Pancreas (tissue), 10 donors: ENCODE results near the gene LHPP. TPM values are rescaled to one million over a fixed set of nuclear protein-coding genes. Genes with fewer than 3 reads are reported as not detected.

Experiments
- ATAC-seq, 4 donors: fragments of 200-7000 bp; cut with Tn5 transposase; one replicate each; pipeline versions ENCODE4 v1.8.0 to v1.9.1; 2020; ENCODE audit warnings: mild to moderate bottlenecking in 4 of 4, moderate library complexity in 4 of 4
- DNase-seq, 6 donors: peaks; one replicate each; pipeline ENCODE4 v3.0.0-alpha.2; 2020
- FAIRE-seq: peaks from 2 replicates; lab custom pipeline; 2012; peaks lifted over from hg19 to GRCh38; lab: Jason Lieb, UNC
- H3K27ac ChIP-seq, 4 donors: fragments of 200-600 bp; sonication (generic); 1 replicate in 3 of 4; 2 replicates in 1 of 4; pipeline versions ENCODE4 v1.5.0 to v1.8.0; 2020
- H3K27me3 ChIP-seq, 4 donors: fragments of 200-600 bp; one replicate each; pipeline ENCODE4 v1.8.0; 2021
- H3K36me3 ChIP-seq, 3 donors: fragments of 200-600 bp; sonication (generic) in 1 of 3; one replicate each; pipeline versions ENCODE4 v1.5.0 to v1.8.0; 2020 to 2021
- H3K4me1 ChIP-seq, 3 donors: fragments of 200-600 bp; one replicate each; pipeline ENCODE4 v1.8.0; 2021
- H3K4me3 ChIP-seq, 4 donors: fragments of 200-600 bp; sonication (generic) in 2 of 4; one replicate each; pipeline versions ENCODE4 v1.5.0 to v1.8.0; 2020 to 2021
- H3K9me3 ChIP-seq, 4 donors: fragments of 200-600 bp; one replicate each; pipeline ENCODE4 v1.8.0; 2021
- CTCF ChIP-seq, 4 donors: fragments of 200-600 bp; sonication (generic) in 3 of 4; IDR thresholded peaks; one replicate each; pipeline versions ENCODE4 v1.5.0 to v1.8.0; 2021; ENCODE audit warnings: antibody characterized with exemption in 4 of 4
- WGBS, 2 donors: extraction: QIAGEN DNeasy Blood & Tissue Kit; methylation state at CpG; one replicate each; pipeline ENCODE4 v1.1.7; 2013; 5-methylcytosine and 5-hydroxymethylcytosine counted together
- intact Hi-C, 3 donors: fragments of 100-400 bp; cut with DNase I; formaldehyde crosslinking; loops; one replicate each; pipeline versions ENCODE4 v1.11.1 to v1.14.2; 2022
- polyA plus RNA-seq, 2 donors: library from polyadenylated mRNA; stranded (reverse); fragments of 200-250 nt; gene quantifications; one replicate each; pipeline ENCODE4 v1.2.3, GENCODE V29; 2013
- total RNA-seq, 6 donors: library from RNA; stranded (reverse); fragmentation: NEBNext Ultra II Directional in 4 of 6; extraction: Animal tissue kit (Norgen Biotek cat#: 25700) in 4 of 6; gene quantifications; one replicate each; pipeline versions ENCODE4 v1.2.1 to v1.2.4, GENCODE V29; 2021 to 2023
- donor health status: healthy with polysubstance abuse.
- donor health status: DM: no; HTN: no; CAD: no; lungs with moderate emphysema.
- donor health status: DM: no; HTN: no; CAD: no.
- donor health status: control.
- donor health status: control.
- donor health status: Bipolar disorder and iron deficiency.
- donor health status: DM: yes; HTN: yes; CAD: no.
- donor health status: DM: no; HTN: no; CAD: no.
- donor health status: DM: no; HTN: no; CAD: no.
- donor health status: DM: yes; HTN: yes; CAD: no.

LHPP gene
- total and polyA plus RNA-seq, 8 donors: 5.3 to 10.8 (median 7.8) TPM

- no peaks in the 10 kb centered on the region for H3K4me1 ChIP-seq
- no peaks in the 10 kb centered on the region for H3K27me3 ChIP-seq
- H3K9me3 ChIP-seq: no peaks in the 10 kb centered on the region
- FAIRE-seq (no peak), ATAC-seq (peak in 1 of 4 donors; percentile 11), DNase-seq (no peak)
- no peak overlapping the region for H3K27ac ChIP-seq
- TF ChIP-seq CTCF (IDR thresholded peaks at IDR 0.05): no peak
- intact Hi-C loops: no loop called here
- H3K36me3 ChIP-seq: no peaks in the 10 kb centered on the region
- 87 to 89% methylated on average over 19 to 20 of the region's 20 CpGs for WGBS, 2 donors
- no peak overlapping the region for H3K4me3 ChIP-seq
These were observed 8.4 kb downstream of the LHPP start for GRCh38 chr10:124469956-124470484.

GRCh38 chr10:124470544-124471434 is 9.2 kb downstream of the LHPP start:
- DNase-seq (peak in 1 of 6 donors; percentile 18), FAIRE-seq (no peak), ATAC-seq (peak in 2 of 4 donors; percentile 15 to 42)
- 73 to 84% methylated on average over 13 of the region's 13 CpGs for WGBS, 2 donors
- H3K9me3 ChIP-seq: no peaks in the 10 kb centered on the region
- H3K27me3 ChIP-seq: no peaks in the 10 kb centered on the region
- H3K27ac ChIP-seq: no peak overlapping the region
- H3K4me1 ChIP-seq: no peaks in the 10 kb centered on the region
- TF ChIP-seq CTCF (IDR thresholded peaks at IDR 0.05): no peak
- intact Hi-C loops: no loop called here
- no peak overlapping the region for H3K4me3 ChIP-seq
- no peaks in the 10 kb centered on the region for H3K36me3 ChIP-seq

- H3K27me3 ChIP-seq: no peaks in the 10 kb centered on the region
- TF ChIP-seq CTCF (IDR thresholded peaks at IDR 0.05): no peak
- FAIRE-seq: no peak
- no peak for ATAC-seq
- H3K9me3 ChIP-seq: no peaks in the 10 kb centered on the region
- no peak for DNase-seq
- no peak overlapping the region for H3K4me3 ChIP-seq
- H3K36me3 ChIP-seq: no peaks in the 10 kb centered on the region
- intact Hi-C loops: no loop called here
- 93 to 98% methylated on average over 6 of the region's 6 CpGs for WGBS, 2 donors
- no peak overlapping the region for H3K27ac ChIP-seq
- no peaks in the 10 kb centered on the region for H3K4me1 ChIP-seq
These were observed 10.4 kb downstream of the LHPP start for GRCh38 chr10:124472071-124472470.

GRCh38 chr10:124473070-124473469 is 11.4 kb downstream of the LHPP start:
- no peak for FAIRE-seq

More at GRCh38 chr10:124473070-124473469, 11.4 kb downstream of the LHPP start:
- no peak for DNase-seq
- Histone ChIP-seq H3K36me3 (no peaks in the 10 kb centered on the region), H3K27ac (no peak overlapping the region), H3K27me3 (no peaks in the 10 kb centered on the region), H3K4me3 (no peak overlapping the region), H3K9me3 (no peaks in the 10 kb centered on the region), H3K4me1 (no peaks in the 10 kb centered on the region)
- ATAC-seq: no peak
- no peak for TF ChIP-seq CTCF (IDR thresholded peaks at IDR 0.05)
- intact Hi-C loops: no loop called here
- WGBS, 2 donors: 72 to 76% methylated on average over 3 of the region's 3 CpGs
